Measurements from ENCODE around the gene LAGE3. TPM values are rescaled to one million over a fixed set of nuclear protein-coding genes. Genes with fewer than 3 reads are reported as not detected.

Gene LAGE3
- total and polyA plus RNA-seq, 2 of the 8 experiments (the other 6 are each of a cell fraction or from before 2014, with no cell fraction given) = 44.5 to 102 TPM

DNA sequence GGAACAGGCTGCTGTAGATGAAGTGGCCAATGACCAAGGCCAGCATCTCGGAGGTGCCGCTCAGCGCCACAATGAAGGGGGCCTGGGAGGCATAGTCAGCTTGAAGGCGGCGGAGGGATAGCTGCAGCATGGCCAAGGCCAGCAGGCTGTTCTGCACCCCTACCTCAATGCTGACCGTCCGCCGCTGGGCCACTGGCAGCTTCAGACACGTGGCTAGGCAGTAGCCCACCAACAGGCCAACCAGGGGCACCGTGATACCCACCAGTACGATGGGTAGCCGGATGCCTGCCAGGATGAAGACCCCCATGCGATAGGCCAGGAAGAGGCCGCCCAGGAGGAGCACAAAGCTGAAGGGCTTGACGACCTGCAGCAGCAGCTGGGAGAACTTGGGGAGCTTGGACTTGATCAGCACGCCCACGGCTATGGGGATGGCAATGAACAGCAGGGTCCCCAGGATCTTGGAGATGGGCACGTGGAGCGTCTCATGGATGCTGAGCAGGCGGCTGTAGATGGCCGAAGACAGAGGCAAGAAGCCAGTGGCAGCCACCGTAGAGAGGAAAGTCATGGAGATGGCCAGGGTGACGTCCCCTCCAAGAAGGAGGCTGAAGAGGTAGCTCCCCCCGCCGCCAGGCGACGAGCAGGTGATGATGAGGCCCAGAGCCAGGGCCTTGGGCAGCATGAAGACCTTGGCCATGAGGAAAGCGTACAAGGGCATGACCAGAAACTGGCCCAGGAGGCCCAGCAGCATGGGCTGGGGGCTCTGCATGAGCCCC is 8.6 kb upstream of the LAGE3 start:
- H2AFZ ChIP-seq (ENCODE audit: low read length) = no peak overlapping the region
- no peak overlapping the region for H2BK15ac ChIP-seq (ENCODE audit: low read length)
- no peaks in the 10 kb centered on the region; a peak in 1 of 7 replicates for H3K27me3 ChIP-seq (replicated peaks in 1 of 4; ENCODE audit: control insufficient read depth in 3 of 4, extremely low read depth in 1 of 4, insufficient read depth in 3 of 4, low read length in 3 of 4)
- FAIRE-seq = no peak
- WGBS, 2 experiments (ENCODE audit: extremely low coverage in 1 of 2, insufficient coverage in 1 of 2, insufficient read length in 1 of 2, insufficient replicate concordance in 2 of 2, low coverage in 1 of 2, low lambda C conversion rate in 2 of 2, missing lambda C conversion rate in 1 of 2) = 90% methylated on average over 21 of the region's 28 CpGs; no CpG with 5 or more reads in 1 of the 2 experiments
- H2BK20ac ChIP-seq (ENCODE audit: low read length) = no peak overlapping the region
- H3K79me1 ChIP-seq (ENCODE audit: low read depth, low read length) = no peaks in the 10 kb centered on the region
- no peak overlapping the region for H3K14ac ChIP-seq (ENCODE audit: insufficient read length)
- H4K91ac ChIP-seq (replicated peaks; ENCODE audit: insufficient read length, low read length) = no peak overlapping the region
- ChIA-PET CTCF (ENCODE audit: partially characterized antibody) (interaction anchor here (0.9 kb wide), 1 partner anchor 40 kb away, joined by 3 read pairs; no protein-coding TSS in a partner anchor), POLR2A (ENCODE audit: partially characterized antibody) (interaction anchor here (1.1 to 2.3 kb wide), 7 partner anchors 11 to 117 kb away, joined by 3 to 8 read pairs (median 5); partner anchors contain the start of genes FAM3A and RPL10)
- DNase-seq (ENCODE audit: low read depth in 1 of 2, low spot score in 2 of 2) = no peak
- H3K27ac ChIP-seq (ENCODE audit: low read depth, low read length) = no peak overlapping the region
- no peak overlapping the region for H2BK120ac ChIP-seq (replicated peaks; ENCODE audit: low read depth, low read length)
- H3K9ac ChIP-seq (replicated peaks in 1 of 4; ENCODE audit: extremely low read depth in 1 of 4, low read depth in 3 of 4, low read length in 3 of 4) = no peak overlapping the region
- H3K36me3 ChIP-seq (ENCODE audit: control insufficient read depth in 2 of 4, insufficient read depth in 4 of 4, low read length in 3 of 4) = peaks cover 0 to 13% (median 0%) of the 10 kb centered on the region in 4 experiments; a peak in 2 of 8 replicates
- peaks cover 1 to 2% of the 10 kb centered on the region in 2 experiments for H4K20me1 ChIP-seq (replicated peaks in 1 of 2; ENCODE audit: control insufficient read depth in 1 of 2, insufficient read depth in 2 of 2, low read length in 2 of 2)
- no peaks in the 10 kb centered on the region for H3K9me3 ChIP-seq (ENCODE audit: insufficient read depth in 2 of 2, low read depth in 1 of 2, low read length in 1 of 2)
- no peak overlapping the region; the same call in 1 of the 2 replicates for H4K8ac ChIP-seq (ENCODE audit: extremely low read depth, insufficient read depth, low read length)
- H3K4ac ChIP-seq (replicated peaks; ENCODE audit: insufficient read length, low read depth, low read length) = no peak overlapping the region
- H3K4me3 ChIP-seq (ENCODE audit: extremely low read depth in 1 of 4, insufficient read depth in 2 of 4, low read depth in 3 of 4, low read length in 4 of 4) = no peak overlapping the region
- TF ChIP-seq CHD1 (IDR thresholded peaks at IDR 0.05; ENCODE audit: low read depth, low read length) = no peak
- TF ChIP-seq MAFK (IDR thresholded peaks at IDR 0.05; ENCODE audit: low read depth, low read length) = no peak
- TF ChIP-seq, protein P1, sequence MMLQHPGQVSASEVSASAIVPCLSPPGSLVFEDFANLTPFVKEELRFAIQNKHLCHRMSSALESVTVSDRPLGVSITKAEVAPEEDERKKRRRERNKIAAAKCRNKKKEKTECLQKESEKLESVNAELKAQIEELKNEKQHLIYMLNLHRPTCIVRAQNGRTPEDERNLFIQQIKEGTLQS (IDR thresholded peaks at IDR 0.05; ENCODE audit: insufficient read depth, low read depth, low read length) = no peak
- no peak for TF ChIP-seq BRCA1 (IDR thresholded peaks at IDR 0.05; ENCODE audit: low read depth, low read length)
- H3K23me2 ChIP-seq (ENCODE audit: low read depth, low read length) = no peaks in the 10 kb centered on the region; the same call in 1 of the 2 replicates
- H4K5ac ChIP-seq (ENCODE audit: insufficient read length, low read depth, low read length) = no peak overlapping the region
- H2AK5ac ChIP-seq (ENCODE audit: low read depth, low read length) = no peak overlapping the region
- H2BK12ac ChIP-seq (ENCODE audit: low read depth, low read length) = no peak overlapping the region
- no peak overlapping the region for H3K56ac ChIP-seq (replicated peaks; ENCODE audit: insufficient read length, low read depth, low read length)
- H3K4me2 ChIP-seq (ENCODE audit: insufficient read depth in 1 of 2, low read depth in 2 of 2, low read length in 2 of 2) = peak overlapping the region in 1 of 2 experiments; percentile 68; a peak in 1 of 4 replicates
- no peak overlapping the region for H3K18ac ChIP-seq (ENCODE audit: extremely low read depth, low read length)
- no peak overlapping the region for H2BK5ac ChIP-seq (ENCODE audit: low read depth, low read length)
- H3K79me2 ChIP-seq (ENCODE audit: control insufficient read depth in 1 of 2, insufficient read depth in 2 of 2, low read length in 2 of 2) = no peaks in the 10 kb centered on the region
- H3K4me1 ChIP-seq (replicated peaks in 1 of 4; ENCODE audit: control insufficient read depth in 3 of 4, insufficient read depth in 4 of 4, low read length in 3 of 4) = peaks cover 0 to 12% (median 3%) of the 10 kb centered on the region in 4 experiments; a peak in 4 of 7 replicates
- no peak overlapping the region for H3K23ac ChIP-seq (ENCODE audit: insufficient read length)
